KMS-11 (cell line): ENCODE data around the gene IFT25.

Experiments used
- H2AFZ ChIP-seq: fragments of 200-600 bp; sonication (generic); 2 replicates; pipeline ENCODE4 v1.6.1; 2016; ENCODE audit warnings: antibody characterized with exemption, mixed run types, low read depth
- H3K27ac ChIP-seq: fragments of 200-600 bp; sonication (generic); 2 replicates; pipeline ENCODE4 v1.6.1; 2016; ENCODE audit warnings: mild to moderate bottlenecking, mixed run types
- H3K27me3 ChIP-seq: fragments of 200-600 bp; sonication (generic); 2 replicates; pipeline ENCODE4 v1.6.1; 2017; ENCODE audit warnings: mild to moderate bottlenecking, low read depth, mixed run types, moderate library complexity; ENCODE audit not compliant: insufficient read depth
- H3K36me3 ChIP-seq: fragments of 200-600 bp; sonication (generic); 2 replicates; pipeline ENCODE4 v1.6.1; 2017; ENCODE audit warnings: mild to moderate bottlenecking, mixed run types; ENCODE audit not compliant: insufficient read depth
- H3K4me1 ChIP-seq: fragments of 200-600 bp; sonication (generic); 2 replicates; pipeline ENCODE4 v1.6.1; 2016; ENCODE audit warnings: mild to moderate bottlenecking, low read depth, mixed run types; ENCODE audit not compliant: poor library complexity, severe bottlenecking
- H3K4me2 ChIP-seq: fragments of 200-600 bp; sonication (generic); 2 replicates; pipeline ENCODE4 v1.7.0; 2016; ENCODE audit warnings: mild to moderate bottlenecking, mixed run types
- H3K4me3 ChIP-seq: fragments of 200-600 bp; sonication (generic); IDR thresholded peaks from 2 replicates; pipeline ENCODE4 v1.6.1; 2017; ENCODE audit warnings: low read depth, low read length, mixed read lengths; ENCODE audit not compliant: insufficient read depth
- H3K79me2 ChIP-seq: fragments of 200-600 bp; sonication (generic); 2 replicates; pipeline ENCODE4 v1.6.1; 2016; ENCODE audit warnings: low read depth, mixed run types; ENCODE audit not compliant: insufficient read depth
- H3K9ac ChIP-seq: fragments of 200-600 bp; sonication (generic); 2 replicates; pipeline ENCODE4 v1.6.1; 2016; ENCODE audit warnings: mild to moderate bottlenecking, mixed run types
- H4K20me1 ChIP-seq: fragments of 200-600 bp; sonication (generic); 2 replicates; pipeline ENCODE4 v1.6.1; 2016; ENCODE audit warnings: mild to moderate bottlenecking, mixed run types; ENCODE audit not compliant: insufficient read depth
- CTCF ChIP-seq: fragments of 200-600 bp; sonication (generic); conservative IDR thresholded peaks from 2 replicates; pipeline ENCODE4 v1.6.1; 2017; ENCODE audit warnings: low read depth, mild to moderate bottlenecking, antibody characterized with exemption, low read length, moderate library complexity, mixed read lengths

IFT25 gene

GRCh38 chr1:53956308-53957168, 11.0 kb upstream of the IFT25 start:
- no peak overlapping the region for H3K27ac ChIP-seq
- H4K20me1 ChIP-seq: no peaks in the 10 kb centered on the region
- H3K27me3 ChIP-seq: no peaks in the 10 kb centered on the region
- no peaks in the 10 kb centered on the region for H3K79me2 ChIP-seq
- peaks cover 7% of the 10 kb centered on the region for H3K4me1 ChIP-seq
- H2AFZ ChIP-seq: no peak overlapping the region
- H3K9ac ChIP-seq: no peak overlapping the region
- no peak overlapping the region for H3K4me3 ChIP-seq
- H3K36me3 ChIP-seq: peaks cover 4% of the 10 kb centered on the region; the same call in 1 of the 2 replicates
- TF ChIP-seq CTCF: no peak
- no peak overlapping the region for H3K4me2 ChIP-seq

- no peak overlapping the region for H2AFZ ChIP-seq
- H4K20me1 ChIP-seq: no peaks in the 10 kb centered on the region
- H3K27ac ChIP-seq: no peak overlapping the region
- TF ChIP-seq CTCF: no peak
- no peak overlapping the region for H3K9ac ChIP-seq
- H3K79me2 ChIP-seq: no peaks in the 10 kb centered on the region
- H3K4me1 ChIP-seq: peaks cover 7% of the 10 kb centered on the region
- H3K36me3 ChIP-seq: peaks cover 4% of the 10 kb centered on the region; the same call in 1 of the 2 replicates
- no peaks in the 10 kb centered on the region for H3K27me3 ChIP-seq
- H3K4me2 ChIP-seq: no peak overlapping the region
- H3K4me3 ChIP-seq: no peak overlapping the region
Measured at GRCh38 chr1:53954128-53954527, 8.6 kb upstream of the IFT25 start.

- Histone ChIP-seq H3K79me2 (peaks cover 18% of the 10 kb centered on the region; the same call in 1 of the 2 replicates), H3K4me2 (no peak overlapping the region), H3K4me3 (no peak overlapping the region), H3K27me3 (no peaks in the 10 kb centered on the region), H3K27ac (no peak overlapping the region), H3K9ac (no peak overlapping the region), H2AFZ (no peak overlapping the region), H4K20me1 (no peaks in the 10 kb centered on the region), H3K4me1 (peaks cover 17% of the 10 kb centered on the region), H3K36me3 (peaks cover 4% of the 10 kb centered on the region; the same call in 1 of the 2 replicates)
- no peak for TF ChIP-seq CTCF
Measured at GRCh38 chr1:53951697-53952096, 6.2 kb upstream of the IFT25 start.

- peaks cover 23% of the 10 kb centered on the region for H3K4me1 ChIP-seq
- no peak overlapping the region for H3K27ac ChIP-seq
- H3K4me2 ChIP-seq: no peak overlapping the region
- H3K9ac ChIP-seq: no peak overlapping the region
- H3K4me3 ChIP-seq: no peak overlapping the region
- H3K36me3 ChIP-seq: peaks cover 4% of the 10 kb centered on the region; the same call in 1 of the 2 replicates
- H3K27me3 ChIP-seq: no peaks in the 10 kb centered on the region
- H3K79me2 ChIP-seq: peaks cover 26% of the 10 kb centered on the region; the same call in 1 of the 2 replicates
- H2AFZ ChIP-seq: no peak overlapping the region
- no peaks in the 10 kb centered on the region for H4K20me1 ChIP-seq
- peak; percentile 83 for TF ChIP-seq CTCF
Measured at GRCh38 chr1:53949023-53949990, 3.8 kb upstream of the IFT25 start.
